IPS-18c (cell line): ENCODE measurements around the gene MITF.

Source experiments
- H3K4me3 ChIP-seq: 2 replicates; pipeline ENCODE4 v1.7.0; 2013; ENCODE audit warnings: low read depth, mild to moderate bottlenecking, low read length, moderate library complexity; ENCODE audit not compliant: insufficient read depth
- H3K9me3 ChIP-seq: one replicate; pipeline ENCODE4 v1.6.1; 2013; ENCODE audit warnings: mild to moderate bottlenecking, low read length, moderate library complexity; ENCODE audit not compliant: control insufficient read depth, insufficient read depth

Gene MITF

GRCh38 chr3:69986419-69986818, 247.2 kb downstream of the MITF start:
- Histone ChIP-seq H3K9me3 (no peaks in the 10 kb centered on the region), H3K4me3 (no peak overlapping the region)

GRCh38 chr3:69987833-69988232, 248.6 kb downstream of the MITF start:
- Histone ChIP-seq H3K4me3 (no peak overlapping the region), H3K9me3 (no peaks in the 10 kb centered on the region)

GRCh38 chr3:69993757-69994156, 254.5 kb downstream of the MITF start:
- Histone ChIP-seq H3K9me3 (no peaks in the 10 kb centered on the region), H3K4me3 (no peak overlapping the region)

GRCh38 chr3:69994919-69995318, 255.7 kb downstream of the MITF start:
- Histone ChIP-seq H3K4me3 (no peak overlapping the region), H3K9me3 (no peaks in the 10 kb centered on the region)

- no peak overlapping the region for H3K4me3 ChIP-seq
- H3K9me3 ChIP-seq, result no peaks in the 10 kb centered on the region
Observed at GRCh38 chr3:69997631-69998307, 258.5 kb downstream of the MITF start.

- Histone ChIP-seq H3K9me3 (no peaks in the 10 kb centered on the region), H3K4me3 (no peak overlapping the region)
Observed at GRCh38 chr3:69998759-69999139, 259.5 kb downstream of the MITF start.

- Histone ChIP-seq H3K4me3 (no peak within 1 kb of the TSS), H3K9me3 (no peaks in the 10 kb centered on the region)
Observed at GRCh38 chr3:69999140-70000027, 260.1 kb downstream of the MITF start, which contains the start of gene SAMMSON. TSS of gene SAMMSON (plus strand) at chr3:69999733.

GRCh38 chr3:70000028-70000410, 260.8 kb downstream of the MITF start:
- Histone ChIP-seq H3K9me3 (no peaks in the 10 kb centered on the region), H3K4me3 (no peak overlapping the region)

- Histone ChIP-seq H3K4me3 (no peak overlapping the region), H3K9me3 (no peaks in the 10 kb centered on the region)
Observed at GRCh38 chr3:70000563-70001081, 261.4 kb downstream of the MITF start.

- H3K4me3 ChIP-seq, result no peak overlapping the region
Observed at GRCh38 chr3:70003119-70003518, 263.9 kb downstream of the MITF start.

GRCh38 chr3:70006089-70006488, 266.8 kb downstream of the MITF start:
- Histone ChIP-seq H3K9me3 (no peaks in the 10 kb centered on the region), H3K4me3 (no peak overlapping the region)

More at GRCh38 chr3:70003119-70003518, 263.9 kb downstream of the MITF start:
- no peaks in the 10 kb centered on the region for H3K9me3 ChIP-seq

- H3K9me3 ChIP-seq, result no peaks in the 10 kb centered on the region
- H3K4me3 ChIP-seq, result no peak overlapping the region
Observed at GRCh38 chr3:70010346-70010745, 271.1 kb downstream of the MITF start.

GRCh38 chr3:70011582-70011981, 272.3 kb downstream of the MITF start:
- Histone ChIP-seq H3K4me3 (no peak overlapping the region), H3K9me3 (no peaks in the 10 kb centered on the region)
